OCI-LY3 (cell line): ENCODE results near the gene TPMT.

Experiments used
- H2AFZ ChIP-seq: fragments of 200-600, 300-600 bp; shearing (Covaris generic); 2 replicates; pipeline ENCODE4 v1.6.0; 2014; ENCODE audit warnings: antibody characterized with exemption, low read depth, low read length
- H3K27ac ChIP-seq: fragments of 200-600, 300-600 bp; sonication (generic); 2 replicates; pipeline ENCODE4 v1.5.1; 2014; ENCODE audit warnings: mild to moderate bottlenecking, low read length, moderate library complexity, mixed read lengths
- H3K27me3 ChIP-seq: fragments of 200-600, 300-600 bp; sonication (generic); 2 replicates; pipeline ENCODE4 v1.6.1; 2014; ENCODE audit warnings: low read depth, low read length, mixed read lengths
- H3K36me3 ChIP-seq: fragments of 200-600, 300-600 bp; sonication (generic); replicated peaks from 2 replicates; pipeline ENCODE3; 2014; ENCODE audit warnings: low read depth, low read length, mixed read lengths
- H3K4me1 ChIP-seq: fragments of 300-600, 200-600 bp; sonication (generic); 2 replicates; pipeline ENCODE4 v1.6.1; 2014; ENCODE audit warnings: low read length, mixed read lengths
- H3K4me2 ChIP-seq: fragments of 200-600, 300-600 bp; sonication (generic); 2 replicates; pipeline ENCODE4 v1.6.1; 2014; ENCODE audit warnings: low read length, mixed read lengths
- H3K4me3 ChIP-seq: fragments of 300-600, 200-600 bp; sonication (generic); 2 replicates; pipeline ENCODE4 v1.5.1; 2014; ENCODE audit warnings: antibody characterized with exemption, mild to moderate bottlenecking, low read length, moderate library complexity
- H3K79me2 ChIP-seq: fragments of 300-600, 200-600 bp; shearing (Covaris generic); 2 replicates; pipeline ENCODE4 v1.6.1; 2014; ENCODE audit warnings: mild to moderate bottlenecking, low read length, mixed read lengths
- H3K9ac ChIP-seq: fragments of 300-600, 200-600 bp; shearing (Covaris generic); 2 replicates; pipeline ENCODE4 v1.6.0; 2014; ENCODE audit warnings: mild to moderate bottlenecking, low read length, moderate library complexity
- H3K9me3 ChIP-seq: fragments of 200-600, 300-600 bp; shearing (Covaris generic); 2 replicates; pipeline ENCODE4 v1.6.1; 2014; ENCODE audit warnings: low read length, mixed read lengths; ENCODE audit not compliant: insufficient read depth
- H4K20me1 ChIP-seq: fragments of 200-600, 300-600 bp; sonication (generic); 2 replicates; pipeline ENCODE4 v1.6.1; 2016; ENCODE audit warnings: low read length, mixed read lengths; ENCODE audit not compliant: insufficient read depth
- EZH2phosphoT487 ChIP-seq: fragments of 200-600 bp; shearing (Covaris generic); IDR thresholded peaks from 2 replicates; pipeline ENCODE4 v1.6.1; 2018; ENCODE audit warnings: antibody characterized with exemption, mixed run types, low read depth
- TF ChIP-seq, protein P1 (sequence below): fragments of 200-600, 300-600 bp; sonication (generic); IDR thresholded peaks from 2 replicates; pipeline ENCODE4 v1.5.1; 2014; ENCODE audit warnings: antibody characterized with exemption, low read length, low read depth

Gene TPMT

GRCh38 chr6:18119236-18119635, 35.6 kb downstream of the TPMT start:
- Histone ChIP-seq H3K79me2 (no peaks in the 10 kb centered on the region), H3K27me3 (peaks cover 10% of the 10 kb centered on the region), H3K4me3 (no peak overlapping the region), H3K4me2 (no peak overlapping the region), H3K36me3 (no peaks in the 10 kb centered on the region), H3K9me3 (no peaks in the 10 kb centered on the region), H4K20me1 (no peaks in the 10 kb centered on the region), H3K4me1 (no peaks in the 10 kb centered on the region), H3K27ac (no peak overlapping the region), H2AFZ (no peak overlapping the region), H3K9ac (no peak overlapping the region)
- TF ChIP-seq EZH2phosphoT487: no peak
- TF ChIP-seq, protein P1, sequence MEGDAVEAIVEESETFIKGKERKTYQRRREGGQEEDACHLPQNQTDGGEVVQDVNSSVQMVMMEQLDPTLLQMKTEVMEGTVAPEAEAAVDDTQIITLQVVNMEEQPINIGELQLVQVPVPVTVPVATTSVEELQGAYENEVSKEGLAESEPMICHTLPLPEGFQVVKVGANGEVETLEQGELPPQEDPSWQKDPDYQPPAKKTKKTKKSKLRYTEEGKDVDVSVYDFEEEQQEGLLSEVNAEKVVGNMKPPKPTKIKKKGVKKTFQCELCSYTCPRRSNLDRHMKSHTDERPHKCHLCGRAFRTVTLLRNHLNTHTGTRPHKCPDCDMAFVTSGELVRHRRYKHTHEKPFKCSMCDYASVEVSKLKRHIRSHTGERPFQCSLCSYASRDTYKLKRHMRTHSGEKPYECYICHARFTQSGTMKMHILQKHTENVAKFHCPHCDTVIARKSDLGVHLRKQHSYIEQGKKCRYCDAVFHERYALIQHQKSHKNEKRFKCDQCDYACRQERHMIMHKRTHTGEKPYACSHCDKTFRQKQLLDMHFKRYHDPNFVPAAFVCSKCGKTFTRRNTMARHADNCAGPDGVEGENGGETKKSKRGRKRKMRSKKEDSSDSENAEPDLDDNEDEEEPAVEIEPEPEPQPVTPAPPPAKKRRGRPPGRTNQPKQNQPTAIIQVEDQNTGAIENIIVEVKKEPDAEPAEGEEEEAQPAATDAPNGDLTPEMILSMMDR: no peak

DNA sequence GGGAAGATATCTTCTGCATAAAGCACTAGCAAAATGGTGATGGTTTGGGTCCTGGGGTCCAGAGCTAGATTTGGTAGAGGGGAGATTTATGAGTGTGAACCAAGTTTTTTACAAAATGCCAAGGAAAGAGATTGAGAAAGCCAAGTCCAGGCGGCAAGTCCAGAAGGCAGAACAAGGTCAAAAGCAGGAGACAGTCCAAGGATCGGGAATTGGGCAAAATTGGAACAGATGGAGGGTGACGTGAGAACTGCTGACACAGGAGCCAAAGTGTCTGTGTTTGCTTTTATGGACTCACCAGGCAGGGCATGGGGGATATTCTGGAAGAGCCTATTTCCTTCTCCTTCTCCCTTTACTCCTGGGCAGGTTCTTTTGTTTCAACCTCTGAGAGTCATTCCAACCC, 36.5 kb downstream of the TPMT start:
- H3K27ac ChIP-seq: no peak overlapping the region
- H3K36me3 ChIP-seq: no peaks in the 10 kb centered on the region
- no peaks in the 10 kb centered on the region for H3K79me2 ChIP-seq
- H2AFZ ChIP-seq: no peak overlapping the region
- no peaks in the 10 kb centered on the region for H3K4me1 ChIP-seq
- H3K4me3 ChIP-seq: no peak overlapping the region
- H3K4me2 ChIP-seq: no peak overlapping the region
- TF ChIP-seq, protein P1: no peak
- no peak for TF ChIP-seq EZH2phosphoT487
- H3K9ac ChIP-seq: no peak overlapping the region
- H3K9me3 ChIP-seq: no peaks in the 10 kb centered on the region
- H3K27me3 ChIP-seq: peaks cover 10% of the 10 kb centered on the region
- H4K20me1 ChIP-seq: no peaks in the 10 kb centered on the region

DNA sequence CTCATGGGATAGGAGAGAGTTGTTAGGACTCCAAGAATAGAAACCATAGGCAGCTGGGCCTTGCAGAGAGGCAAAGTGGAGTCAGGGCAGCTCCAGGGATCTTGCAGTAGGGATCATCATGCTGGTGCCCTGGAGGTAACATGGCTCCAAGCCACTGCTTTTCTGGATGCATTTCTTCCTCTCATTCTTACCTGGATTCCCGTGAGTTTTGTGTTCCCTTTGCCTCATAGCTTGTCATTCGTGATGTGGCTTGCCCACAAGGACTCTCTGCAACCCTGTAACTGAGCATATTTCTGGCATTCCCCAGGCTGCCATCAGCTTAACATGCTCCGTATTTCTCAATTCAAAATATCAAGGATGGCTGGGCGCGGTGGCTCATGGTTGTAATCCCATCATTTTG, 37.7 kb downstream of the TPMT start:
- no peak overlapping the region for H3K9ac ChIP-seq
- peaks cover 10% of the 10 kb centered on the region for H3K27me3 ChIP-seq
- H3K4me1 ChIP-seq: no peaks in the 10 kb centered on the region
- no peaks in the 10 kb centered on the region for H4K20me1 ChIP-seq
- no peaks in the 10 kb centered on the region for H3K36me3 ChIP-seq
- no peak overlapping the region for H3K27ac ChIP-seq
- no peaks in the 10 kb centered on the region for H3K79me2 ChIP-seq
- no peak overlapping the region for H3K4me2 ChIP-seq
- no peak for TF ChIP-seq EZH2phosphoT487
- TF ChIP-seq, protein P1: no peak
- no peaks in the 10 kb centered on the region for H3K9me3 ChIP-seq
- no peak overlapping the region for H2AFZ ChIP-seq
- H3K4me3 ChIP-seq: no peak overlapping the region

- no peaks in the 10 kb centered on the region for H3K4me1 ChIP-seq
- no peaks in the 10 kb centered on the region for H3K9me3 ChIP-seq
- H3K27me3 ChIP-seq: peaks cover 10% of the 10 kb centered on the region
- no peak overlapping the region for H3K4me3 ChIP-seq
- TF ChIP-seq, protein P1: no peak
- no peak for TF ChIP-seq EZH2phosphoT487
- no peaks in the 10 kb centered on the region for H3K79me2 ChIP-seq
- H3K9ac ChIP-seq: no peak overlapping the region
- no peak overlapping the region for H3K27ac ChIP-seq
- H3K36me3 ChIP-seq: no peaks in the 10 kb centered on the region
- H3K4me2 ChIP-seq: no peak overlapping the region
- H2AFZ ChIP-seq: no peak overlapping the region
- no peaks in the 10 kb centered on the region for H4K20me1 ChIP-seq
These were observed 39.5 kb downstream of the TPMT start for GRCh38 chr6:18115356-18115755.
